Heart left ventricle (tissue), 16 donors: ENCODE measurements around the gene NBPF10. TPM values are rescaled to one million over a fixed set of nuclear protein-coding genes. Genes with fewer than 3 reads are reported as not detected.
"Not testable (repeated sequence)": the region's sequence is repeated elsewhere in the genome, so short reads cannot be mapped to it uniquely, and the experiment has no call there.

Source experiments
- ATAC-seq, 4 donors: fragments of 200-7000 bp; cut with Tn5 transposase; one replicate each; pipeline ENCODE4 v1.9.1; 2020 to 2022; ENCODE audit warnings: moderate library complexity in 4 of 4, mild to moderate bottlenecking in 3 of 4, moderate number of reproducible peaks in 1 of 4
- DNase-seq, 5 donors: peaks; one replicate each; pipeline ENCODE4 v3.0.0-alpha.2; 2020
- H3K27ac ChIP-seq, 12 donors: fragments of 200-600 bp; sonication (generic) in 4 of 12; one replicate each; pipeline versions ENCODE4 v1.5.0 to v1.8.0; 2016 to 2022; ENCODE audit warnings: mild to moderate bottlenecking in 2 of 12
- H3K27me3 ChIP-seq, 9 donors: fragments of 200-600 bp; sonication (generic) in 2 of 9; one replicate each; pipeline versions ENCODE4 v1.5.1 to v1.8.0; 2016 to 2022; ENCODE audit warnings: mild to moderate bottlenecking in 3 of 9
- H3K36me3 ChIP-seq, 9 donors: fragments of 200-600 bp; sonication (generic) in 2 of 9; one replicate each; pipeline versions ENCODE4 v1.5.0 to v1.8.0; 2018 to 2022; ENCODE audit warnings: mild to moderate bottlenecking in 2 of 9
- H3K4me1 ChIP-seq, 12 donors: fragments of 200-600 bp; sonication (generic) in 4 of 12; one replicate each; pipeline versions ENCODE4 v1.5.0 to v1.8.0; 2016 to 2022; ENCODE audit warnings: mild to moderate bottlenecking in 3 of 12
- H3K4me3 ChIP-seq, 12 donors: fragments of 200-600 bp; sonication (generic) in 4 of 12; one replicate each; pipeline versions ENCODE4 v1.5.0 to v1.8.0; 2017 to 2022; ENCODE audit warnings: mild to moderate bottlenecking in 9 of 12, moderate library complexity in 4 of 12
- H3K9me3 ChIP-seq, 12 donors: fragments of 200-600 bp; sonication (generic) in 4 of 12; one replicate each; pipeline versions ENCODE4 v1.5.0 to v1.8.0; 2016 to 2022; ENCODE audit warnings: mild to moderate bottlenecking in 1 of 12
- CTCF ChIP-seq, 12 donors: fragments of 200-600 bp; sonication (generic) in 4 of 12; IDR thresholded peaks; one replicate each; pipeline versions ENCODE4 v1.5.0 to v1.8.0; 2018 to 2022; ENCODE audit warnings: antibody characterized with exemption in 12 of 12, mild to moderate bottlenecking in 5 of 12
- WGBS, 4 donors: extraction: QIAGEN DNeasy Blood & Tissue Kit in 2 of 4; methylation state at CpG; one replicate each; pipeline versions ENCODE4 v1.1.5 to v1.1.7; 2013 to 2018; 5-methylcytosine and 5-hydroxymethylcytosine counted together
- intact Hi-C, 10 donors: fragments of 100-400 bp; cut with DNase I; formaldehyde crosslinking; loops; one replicate each; pipeline versions ENCODE4 v1.11.1 to v1.14.2; 2022
- long read RNA-seq, 3 donors: library from polyadenylated mRNA; unstranded; transcript quantifications; one replicate each; pipeline ENCODE4 v2.0.0, GENCODE V29; 2020 to 2021
- polyA plus RNA-seq, 2 donors: library from polyadenylated mRNA; stranded (reverse); fragments of 200-250 nt; gene quantifications; one replicate each; pipeline ENCODE4 v1.2.3, GENCODE V29; 2013
- total RNA-seq, 9 donors: library from RNA; depleted of rRNA in 2 of 9; stranded (reverse); fragments of >200 nt in 2 of 9; fragmentation: NEBNext Ultra II Directional in 3 of 9; extraction: Animal tissue kit (Norgen Biotek cat#: 25700) in 3 of 9; gene quantifications; one replicate each; pipeline versions ENCODE4 v1.1.0 to v1.2.4, GENCODE V29; 2016 to 2023
- donor health status: ischemic (EF 13 %, LVEDD 7.1; RV severe dilation, severe dysfunction).
- donor health status: healthy with polysubstance abuse.
- donor health status: DM: no; HTN: yes; CAD: no.
- donor health status: DM: no; HTN: no; CAD: no.
- donor health status: ischemic (EF 25% LVEDD 6.9; RV normal size, moderate dysfunction).
- donor health status: ischemic (EF 25% LVEDD 5.7; RV mildly dilated, moderate dysfunction).
- donor health status: healthy.
- donor health status: DM: yes; HTN: yes; CAD: no.
- donor health status: ischemic (EF 35%, LVEDD 5.7; RV mildly dilated, moderate dysfunction).
- donor health status: nonischemic (EF 11% LVEDD 7.7; RV severe dilation, severe dysfunction).
- donor health status: DM: yes; HTN: yes; CAD: no.
- donor health status: PGD.
- donor health status: ischemic (EF 29% LVEDD 5.4; RV normal size, mild dysfunction).
- donor health status: nonischemic (EF 23%, LVEDD 6.1; RV moderate dilation, normal function).

The NBPF10 gene
- total RNA-seq, result 1 to 10 TPM in 4 of 9 donors, under 1 TPM in 5; 0.28 to 2.8 (median 0.96) TPM
- under 1 TPM; 0.19 to 0.47 TPM for polyA plus RNA-seq
- long read RNA-seq, donor 1, partial matches to known transcripts, result 2 of 5 reads
- long read RNA-seq, donor 1, other reads (novel, unspliced or antisense), result 3 of 5 reads
- long read RNA-seq, donor 2, partial matches to known transcripts, result 2 of 3 reads
- long read RNA-seq, donor 2, other reads (novel, unspliced or antisense), result 1 of 3 reads
- long read RNA-seq, donor 3, partial matches to known transcripts, result 0 of 6 reads
- long read RNA-seq, donor 3, other reads (novel, unspliced or antisense), result 6 of 6 reads

GRCh38 chr1:146144465-146144864, at the start of gene NBPF10:
Gene NBPF10, minus strand, starts transcription at chr1:146144804. Its CDS starts 35 bp downstream, at chr1:146144769.
- H3K4me1 ChIP-seq, H3K27ac ChIP-seq, H3K36me3 ChIP-seq, H3K9me3 ChIP-seq, H3K4me3 ChIP-seq, DNase-seq, intact Hi-C loops, ATAC-seq, H3K27me3 ChIP-seq: not testable (repeated sequence)
- TF ChIP-seq CTCF (IDR thresholded peaks at IDR 0.05), result peak in 4 of 12 donors; percentile 13 to 42 (median 26)
- WGBS, 4 donors, result 20% methylated on average over 1 of the region's 7 CpGs; no CpG with 5 or more reads in 3 of the 4 donors

- ATAC-seq, H3K36me3 ChIP-seq, intact Hi-C loops, H3K4me1 ChIP-seq, H3K9me3 ChIP-seq, H3K27me3 ChIP-seq: not testable (repeated sequence)
- H3K4me3 ChIP-seq, result peak overlapping the region in 1 of 12 donors; percentile 17
- WGBS, 4 donors, result 0 to 6% (median 0%) methylated on average over 1 to 2 of the region's 5 CpGs; no CpG with 5 or more reads in 1 of the 4 donors
- peak; percentile 18 to 61 (median 26) for DNase-seq
- H3K27ac ChIP-seq, result peak overlapping the region in 3 of 12 donors; percentile 4 to 43 (median 16)
Observed at GRCh38 chr1:146174531-146174930, 29.9 kb upstream of the NBPF10 start.

- H3K9me3 ChIP-seq, H3K27ac ChIP-seq, DNase-seq, H3K36me3 ChIP-seq, H3K4me1 ChIP-seq, intact Hi-C loops, ATAC-seq, H3K4me3 ChIP-seq, H3K27me3 ChIP-seq: not testable (repeated sequence)
- WGBS, 4 donors, result no CpG with 5 or more reads among the region's 1 CpG
Observed at GRCh38 chr1:146167740-146168139, 23.1 kb upstream of the NBPF10 start.

GRCh38 chr1:146167273-146167672, 22.7 kb upstream of the NBPF10 start:
- H3K36me3 ChIP-seq, H3K27me3 ChIP-seq, H3K9me3 ChIP-seq, H3K27ac ChIP-seq, intact Hi-C loops, H3K4me1 ChIP-seq, ATAC-seq, H3K4me3 ChIP-seq, DNase-seq: not testable (repeated sequence)
- WGBS, 4 donors, result no CpG with 5 or more reads among the region's 1 CpG

Other genes starting within 250 kb of the NBPF10 start
- gene ITGA10, start 234.8 kb downstream of the NBPF10 start, total RNA-seq, result 1 to 10 TPM in 7 of 9 donors, under 1 TPM in 2; 0.81 to 5.4 (median 1.3) TPM
- gene ITGA10, start 234.8 kb downstream of the NBPF10 start, polyA plus RNA-seq, result 1 to 10 TPM; 2.4 to 2.6 TPM
- 10 to 100 TPM; 17.7 to 27.5 (median 24.5) TPM for gene PEX11B, start 226.1 kb downstream of the NBPF10 start, total RNA-seq
- gene PEX11B, start 226.1 kb downstream of the NBPF10 start, polyA plus RNA-seq, result 10 to 100 TPM; 19.6 to 29.8 TPM
- 100 to 1,000 TPM in 1 of 9 donors, 10 to 100 TPM in 8; 58.7 to 100 (median 75.7) TPM for gene RBM8A, start 217.3 kb downstream of the NBPF10 start, total RNA-seq
- 100 to 1,000 TPM in 1 of 2 donors, 10 to 100 TPM in 1; 57.9 to 186 TPM for gene RBM8A, start 217.3 kb downstream of the NBPF10 start, polyA plus RNA-seq
- 10 to 100 TPM; 21.7 to 31.5 (median 26.4) TPM for gene LIX1L, start 186.8 kb downstream of the NBPF10 start, total RNA-seq
- 10 to 100 TPM in 1 of 2 donors, 1 to 10 TPM in 1; 7.0 to 13.4 TPM for gene LIX1L, start 186.8 kb downstream of the NBPF10 start, polyA plus RNA-seq
- gene ANKRD34A, start 180.2 kb downstream of the NBPF10 start, total RNA-seq, result 1 to 10 TPM; 1.0 to 3.5 (median 1.7) TPM
- gene ANKRD34A, start 180.2 kb downstream of the NBPF10 start, polyA plus RNA-seq, result 1 to 10 TPM in 1 of 2 donors, under 1 TPM in 1; 0.65 to 1.9 TPM
- 10 to 100 TPM; 30.2 to 45.7 (median 36.0) TPM for gene POLR3GL, start 180.1 kb downstream of the NBPF10 start, total RNA-seq
- gene POLR3GL, start 180.1 kb downstream of the NBPF10 start, polyA plus RNA-seq, result 10 to 100 TPM; 45.8 to 69.4 TPM
- 1,000 to 10,000 TPM in 4 of 9 donors, 100 to 1,000 TPM in 5; 489 to 1,925 (median 1,000) TPM for gene TXNIP, start 148.2 kb downstream of the NBPF10 start, total RNA-seq
- gene TXNIP, start 148.2 kb downstream of the NBPF10 start, polyA plus RNA-seq, result 100 to 1,000 TPM; 222 to 597 TPM
- gene HJV, start 123.1 kb downstream of the NBPF10 start, total RNA-seq, result 100 to 1,000 TPM in 3 of 9 donors, 10 to 100 TPM in 6; 21.8 to 125 (median 79.5) TPM
- gene HJV, start 123.1 kb downstream of the NBPF10 start, polyA plus RNA-seq, result 10 to 100 TPM in 1 of 2 donors, under 1 TPM in 1; 0.62 to 37.7 TPM
- 10 to 100 TPM in 3 of 9 donors, 1 to 10 TPM in 6; 6.1 to 32.2 (median 9.2) TPM for gene NOTCH2NLA, start 84.2 kb upstream of the NBPF10 start, total RNA-seq
- gene NOTCH2NLA, start 84.2 kb upstream of the NBPF10 start, polyA plus RNA-seq, result 10 to 100 TPM in 1 of 2 donors, 1 to 10 TPM in 1; 7.8 to 14.6 TPM